ENCODE results near the gene CHTF18.

DNA sequence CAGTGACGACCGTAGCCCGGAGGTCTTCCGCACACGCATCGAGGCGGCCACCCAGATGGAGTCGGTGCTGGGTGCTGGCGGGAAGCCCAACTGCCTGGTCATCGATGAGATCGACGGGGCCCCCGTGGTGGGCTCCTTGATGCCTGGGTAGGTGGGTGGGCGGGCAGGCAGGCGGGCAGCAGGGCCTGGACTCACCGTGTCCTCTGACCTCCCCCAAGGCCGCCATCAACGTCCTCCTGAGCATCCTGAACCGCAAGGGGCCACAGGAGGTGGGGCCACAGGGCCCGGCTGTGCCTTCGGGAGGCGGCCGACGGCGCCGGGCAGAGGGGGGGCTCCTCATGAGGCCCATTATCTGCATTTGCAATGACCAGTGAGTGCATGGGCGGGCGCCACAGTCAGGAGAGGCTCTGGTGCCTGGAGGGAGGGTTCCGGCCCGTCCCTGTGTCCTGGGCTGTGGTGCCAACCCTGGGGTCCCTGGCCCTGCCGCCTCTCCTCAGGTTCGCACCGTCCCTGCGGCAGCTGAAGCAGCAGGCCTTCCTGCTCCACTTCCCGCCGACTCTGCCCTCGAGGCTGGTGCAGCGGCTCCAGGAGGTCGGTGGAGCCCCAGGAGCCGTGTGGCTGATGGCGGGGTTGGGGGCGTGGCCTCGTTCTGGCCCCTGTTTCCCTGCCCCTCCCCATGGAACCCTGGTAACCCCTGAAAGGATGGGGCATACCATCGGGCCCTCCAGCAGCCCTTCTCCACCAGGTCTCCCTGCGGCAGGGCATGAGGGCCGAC lies 4.0 kb downstream of the CHTF18 start:
- TF ChIP-seq, protein P1, sequence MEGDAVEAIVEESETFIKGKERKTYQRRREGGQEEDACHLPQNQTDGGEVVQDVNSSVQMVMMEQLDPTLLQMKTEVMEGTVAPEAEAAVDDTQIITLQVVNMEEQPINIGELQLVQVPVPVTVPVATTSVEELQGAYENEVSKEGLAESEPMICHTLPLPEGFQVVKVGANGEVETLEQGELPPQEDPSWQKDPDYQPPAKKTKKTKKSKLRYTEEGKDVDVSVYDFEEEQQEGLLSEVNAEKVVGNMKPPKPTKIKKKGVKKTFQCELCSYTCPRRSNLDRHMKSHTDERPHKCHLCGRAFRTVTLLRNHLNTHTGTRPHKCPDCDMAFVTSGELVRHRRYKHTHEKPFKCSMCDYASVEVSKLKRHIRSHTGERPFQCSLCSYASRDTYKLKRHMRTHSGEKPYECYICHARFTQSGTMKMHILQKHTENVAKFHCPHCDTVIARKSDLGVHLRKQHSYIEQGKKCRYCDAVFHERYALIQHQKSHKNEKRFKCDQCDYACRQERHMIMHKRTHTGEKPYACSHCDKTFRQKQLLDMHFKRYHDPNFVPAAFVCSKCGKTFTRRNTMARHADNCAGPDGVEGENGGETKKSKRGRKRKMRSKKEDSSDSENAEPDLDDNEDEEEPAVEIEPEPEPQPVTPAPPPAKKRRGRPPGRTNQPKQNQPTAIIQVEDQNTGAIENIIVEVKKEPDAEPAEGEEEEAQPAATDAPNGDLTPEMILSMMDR (conservative IDR thresholded peaks at IDR 0.05; ENCODE audit: low read length) = no peak
- no peak for TF ChIP-seq EZH2phosphoT487 (IDR thresholded peaks at IDR 0.05; ENCODE audit: borderline replicate concordance, low read depth, low read length)

Data from OCI-LY7 (cell line).